Gastroesophageal sphincter (tissue), 4 donors: ENCODE data around the gene STX1B. TPM values are rescaled to one million over a fixed set of nuclear protein-coding genes. Genes with fewer than 3 reads are reported as not detected.

Experiments
- ATAC-seq: fragments of 150-250 bp; one replicate; pipeline ENCODE4 v1.9.1; 2016; ENCODE audit warnings: mild to moderate bottlenecking, moderate library complexity
- H3K27ac ChIP-seq, 4 donors: fragments of 200-600 bp; sonication (generic) in 3 of 4; 1 replicate in 3 of 4; 2 replicates in 1 of 4; pipeline ENCODE4 v1.5.1; 2016 to 2019
- H3K27me3 ChIP-seq: fragments of 200-600 bp; sonication (generic); one replicate; pipeline ENCODE4 v1.5.1; 2019
- H3K36me3 ChIP-seq, 2 donors: fragments of 200-600 bp; sonication (generic); one replicate each; pipeline ENCODE4 v1.5.1; 2019; ENCODE audit warnings: control low read depth in 1 of 2
- H3K4me1 ChIP-seq, 3 donors: fragments of 200-600 bp; sonication (generic); 1 replicate in 2 of 3; 2 replicates in 1 of 3; pipeline ENCODE4 v1.5.1; 2016 to 2019; ENCODE audit warnings: control low read depth in 2 of 3
- H3K4me3 ChIP-seq, 2 donors: fragments of 200-600 bp; sonication (generic); one replicate each; pipeline ENCODE4 v1.5.1; 2019; ENCODE audit warnings: mild to moderate bottlenecking in 1 of 2, moderate library complexity in 1 of 2
- H3K9me3 ChIP-seq, 3 donors: fragments of 200-600 bp; sonication (generic); one replicate each; pipeline ENCODE4 v1.5.1; 2017 to 2019; ENCODE audit warnings: control low read depth in 2 of 3
- EP300 ChIP-seq: sonication (generic); formaldehyde crosslinking; IDR thresholded peaks from one replicate; pipeline ENCODE4 v1.6.1; 2017; ENCODE audit warnings: antibody characterized with exemption, mild to moderate bottlenecking
- POLR2A ChIP-seq, 2 donors: fragments of 450-650 bp; IDR thresholded peaks; one replicate each; pipeline ENCODE4 v1.6.1; 2017; ENCODE audit warnings: antibody characterized with exemption in 2 of 2, mild to moderate bottlenecking in 2 of 2, moderate library complexity in 1 of 2
- POLR2AphosphoS5 ChIP-seq: sonication (generic); formaldehyde crosslinking; IDR thresholded peaks from one replicate; pipeline ENCODE4 v1.6.1; 2017; ENCODE audit warnings: antibody characterized with exemption
- WGBS, 2 donors: methylation state at CpG; one replicate each; pipeline ENCODE4 v1.1.5; 2018; ENCODE audit warnings: low coverage in 1 of 2; 5-methylcytosine and 5-hydroxymethylcytosine counted together
- total RNA-seq, 4 donors: library from RNA; depleted of rRNA; stranded (reverse); fragments of >200 nt; gene quantifications; one replicate each; pipeline ENCODE4 v1.1.0, GENCODE V29; 2016
- TF ChIP-seq, protein P1 (sequence below), 4 experiments: fragments of 200-600 bp in 2 of 4; fragments of 450-650 bp in 2 of 4; sonication (generic) in 1 of 4; IDR thresholded peaks; one replicate each; pipeline ENCODE4 v1.5.1; 2017 to 2019; ENCODE audit warnings: antibody characterized with exemption in 4 of 4, mild to moderate bottlenecking in 2 of 4, moderate library complexity in 2 of 4

STX1B gene
- total RNA-seq, 4 donors from 2014 or later: 0.54 to 3.3 (median 1.9) TPM; not detected in 1

DNA sequence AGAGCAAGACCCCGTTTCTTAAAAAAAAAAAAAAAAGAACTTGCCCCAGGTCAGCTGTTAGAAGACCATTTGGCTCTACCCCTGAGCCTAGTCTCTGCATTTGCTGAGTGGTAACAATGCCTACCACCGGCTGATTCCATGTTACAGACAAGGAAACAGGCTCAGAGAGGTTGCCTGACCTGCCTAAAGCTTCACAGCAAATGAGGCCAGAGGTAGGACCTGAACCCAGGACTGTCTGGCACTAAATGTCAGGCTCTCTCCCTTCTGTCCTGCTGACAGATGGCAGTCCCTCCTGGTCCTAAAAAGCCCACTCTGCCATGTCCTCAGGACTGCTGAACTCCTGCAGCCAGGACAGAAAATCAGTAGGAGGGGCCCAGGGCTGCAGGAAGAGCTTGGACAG is 5.8 kb downstream of the STX1B start:
- TF ChIP-seq, protein P1, sequence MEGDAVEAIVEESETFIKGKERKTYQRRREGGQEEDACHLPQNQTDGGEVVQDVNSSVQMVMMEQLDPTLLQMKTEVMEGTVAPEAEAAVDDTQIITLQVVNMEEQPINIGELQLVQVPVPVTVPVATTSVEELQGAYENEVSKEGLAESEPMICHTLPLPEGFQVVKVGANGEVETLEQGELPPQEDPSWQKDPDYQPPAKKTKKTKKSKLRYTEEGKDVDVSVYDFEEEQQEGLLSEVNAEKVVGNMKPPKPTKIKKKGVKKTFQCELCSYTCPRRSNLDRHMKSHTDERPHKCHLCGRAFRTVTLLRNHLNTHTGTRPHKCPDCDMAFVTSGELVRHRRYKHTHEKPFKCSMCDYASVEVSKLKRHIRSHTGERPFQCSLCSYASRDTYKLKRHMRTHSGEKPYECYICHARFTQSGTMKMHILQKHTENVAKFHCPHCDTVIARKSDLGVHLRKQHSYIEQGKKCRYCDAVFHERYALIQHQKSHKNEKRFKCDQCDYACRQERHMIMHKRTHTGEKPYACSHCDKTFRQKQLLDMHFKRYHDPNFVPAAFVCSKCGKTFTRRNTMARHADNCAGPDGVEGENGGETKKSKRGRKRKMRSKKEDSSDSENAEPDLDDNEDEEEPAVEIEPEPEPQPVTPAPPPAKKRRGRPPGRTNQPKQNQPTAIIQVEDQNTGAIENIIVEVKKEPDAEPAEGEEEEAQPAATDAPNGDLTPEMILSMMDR (IDR thresholded peaks at IDR 0.05): no peak
- TF ChIP-seq EP300: no peak
- no peak for TF ChIP-seq POLR2A (IDR thresholded peaks at IDR 0.05)
- TF ChIP-seq POLR2AphosphoS5: no peak
- H3K36me3 ChIP-seq: no peaks in the 10 kb centered on the region
- no peaks in the 10 kb centered on the region for H3K4me1 ChIP-seq
- ATAC-seq: no peak
- peaks cover 35% of the 10 kb centered on the region for H3K27me3 ChIP-seq
- H3K9me3 ChIP-seq: no peaks in the 10 kb centered on the region
- no peak overlapping the region for H3K4me3 ChIP-seq
- WGBS, 2 donors: 100% methylated on average over 1 of the region's 2 CpGs; no CpG with 5 or more reads in 1 of the 2 donors
- no peak overlapping the region for H3K27ac ChIP-seq

DNA sequence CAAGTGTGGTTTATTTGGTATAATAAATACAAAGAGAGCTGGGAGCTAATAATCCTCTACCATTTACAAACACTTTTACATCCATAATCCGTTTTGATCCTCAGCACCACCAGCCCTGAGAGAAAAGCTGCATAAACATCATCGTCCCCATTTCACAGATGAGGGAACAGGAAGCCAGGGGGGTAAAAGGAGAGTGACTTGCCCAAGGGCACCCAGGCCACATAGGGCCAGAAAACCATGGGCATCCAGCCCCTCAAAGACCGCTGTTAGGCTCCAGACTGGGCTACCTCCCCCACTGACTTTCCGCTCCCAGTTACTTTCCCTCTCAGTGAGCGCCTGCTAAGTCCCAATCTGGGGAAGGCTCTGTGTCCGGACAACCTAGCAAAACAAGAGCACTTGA is 6.7 kb downstream of the STX1B start:
- TF ChIP-seq POLR2A (IDR thresholded peaks at IDR 0.05) (no peak), POLR2AphosphoS5 (no peak), EP300 (no peak)
- TF ChIP-seq, protein P1 (IDR thresholded peaks at IDR 0.05): no peak
- Histone ChIP-seq H3K36me3 (no peaks in the 10 kb centered on the region), H3K4me1 (no peaks in the 10 kb centered on the region), H3K27ac (no peak overlapping the region), H3K4me3 (no peak overlapping the region), H3K27me3 (peaks cover 26% of the 10 kb centered on the region), H3K9me3 (no peaks in the 10 kb centered on the region)
- no peak for ATAC-seq
- 87 to 90% methylated on average over 6 of the region's 6 CpGs for WGBS, 2 donors

DNA sequence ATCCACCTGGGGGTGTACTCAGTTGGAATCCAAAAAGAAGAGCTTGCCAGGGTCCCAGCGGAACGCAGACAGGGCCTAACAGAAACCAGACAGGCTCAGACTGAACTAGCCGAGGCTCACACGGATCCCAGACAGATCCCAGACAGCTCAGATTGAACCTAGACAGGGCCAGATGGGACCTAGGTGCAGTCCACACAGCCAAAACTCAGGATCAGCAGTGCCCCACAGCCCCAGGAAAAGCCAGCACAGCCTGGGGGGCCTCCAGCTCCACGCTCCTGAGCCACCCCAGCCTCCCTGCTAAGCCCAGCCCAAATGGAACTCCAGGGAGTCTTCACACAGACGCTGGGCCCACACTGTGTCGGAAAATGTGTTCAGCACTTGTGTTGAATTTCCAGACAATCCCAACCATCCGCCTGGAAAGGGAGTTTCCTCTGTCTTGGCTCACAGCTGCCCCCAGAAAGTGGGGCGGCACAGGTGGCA is 7.5 kb downstream of the STX1B start:
- H3K27ac ChIP-seq: no peak overlapping the region
- peaks cover 0 to 2% (median under 1%) of the 10 kb centered on the region in 3 donors for H3K4me1 ChIP-seq
- no peaks in the 10 kb centered on the region for H3K36me3 ChIP-seq
- TF ChIP-seq, protein P1 (IDR thresholded peaks at IDR 0.05): no peak
- no peak for TF ChIP-seq EP300
- no peak for TF ChIP-seq POLR2AphosphoS5
- no peak for TF ChIP-seq POLR2A (IDR thresholded peaks at IDR 0.05)
- WGBS, 2 donors: 76% methylated on average over 2 of the region's 9 CpGs; no CpG with 5 or more reads in 1 of the 2 donors
- H3K4me3 ChIP-seq: no peak overlapping the region
- H3K9me3 ChIP-seq: no peaks in the 10 kb centered on the region
- H3K27me3 ChIP-seq: peaks cover 18% of the 10 kb centered on the region
- no peak for ATAC-seq

DNA sequence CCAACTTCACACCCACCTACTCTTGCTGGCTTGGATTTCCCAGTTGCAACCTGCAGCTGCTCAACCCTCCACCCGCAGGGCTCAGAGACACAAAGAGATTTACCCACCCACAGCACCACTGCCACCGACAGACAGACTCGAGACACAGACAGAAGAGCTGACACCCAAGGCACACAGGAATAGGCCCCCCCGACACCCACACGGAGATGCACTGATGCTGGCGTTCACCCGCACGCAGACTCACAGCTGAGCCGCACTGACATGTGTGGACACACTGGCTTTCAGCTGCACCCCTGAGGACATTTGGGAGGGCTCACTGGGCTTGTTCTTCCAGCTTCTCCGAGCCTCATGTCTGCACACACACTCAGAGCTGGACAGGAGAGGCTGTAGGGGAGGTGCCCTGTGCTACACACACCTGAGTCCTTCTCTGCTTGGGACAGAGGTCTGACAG is 8.2 kb downstream of the STX1B start:
- no peak overlapping the region for H3K27ac ChIP-seq
- no peak for ATAC-seq
- peaks cover 12% of the 10 kb centered on the region for H3K27me3 ChIP-seq
- H3K9me3 ChIP-seq: no peaks in the 10 kb centered on the region
- WGBS, 2 donors: no CpG with 5 or more reads among the region's 10 CpGs
- H3K36me3 ChIP-seq: no peaks in the 10 kb centered on the region
- no peak overlapping the region for H3K4me3 ChIP-seq
- H3K4me1 ChIP-seq: peaks cover 0 to 8% (median 6%) of the 10 kb centered on the region in 3 donors
- TF ChIP-seq, protein P1 (IDR thresholded peaks at IDR 0.05): no peak
- TF ChIP-seq EP300 (no peak), POLR2A (IDR thresholded peaks at IDR 0.05) (no peak)

DNA sequence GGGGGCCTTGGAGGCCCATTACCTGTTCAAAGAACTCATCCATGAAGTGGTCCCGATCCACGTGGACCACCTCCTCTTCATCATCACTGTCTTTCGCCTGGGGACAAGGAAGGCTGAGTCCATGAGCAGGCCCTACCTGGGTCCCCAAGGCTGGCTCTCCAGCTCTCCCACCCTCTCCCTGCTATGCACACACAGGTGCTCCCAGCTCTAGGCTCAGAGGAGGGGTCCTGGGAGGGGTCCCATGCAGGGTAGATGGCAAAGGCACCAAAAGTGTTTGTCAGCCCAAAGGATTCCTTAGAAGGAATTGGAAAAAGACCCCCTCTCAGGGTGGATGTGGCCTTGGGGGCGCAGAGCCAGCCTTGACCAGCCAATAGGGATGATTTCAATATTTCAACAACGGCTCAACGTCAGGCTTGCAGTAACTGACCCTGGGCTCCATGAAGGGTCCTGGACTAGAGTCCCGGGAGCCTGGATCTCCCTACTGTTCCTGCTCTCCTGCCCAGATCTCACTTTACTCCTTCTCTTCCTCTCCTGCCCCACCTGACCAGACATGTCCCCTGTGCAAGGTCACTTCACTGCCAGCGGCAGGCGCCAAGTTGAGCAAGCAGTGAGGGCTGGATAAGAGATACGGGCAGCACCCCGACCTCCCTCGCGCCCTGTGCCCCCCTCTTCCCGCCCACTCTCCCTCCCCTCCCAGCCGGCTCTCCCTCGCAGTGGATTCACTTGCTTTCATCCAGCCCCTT is 8.8 kb downstream of the STX1B start:
- ATAC-seq: no peak
- TF ChIP-seq EP300 (no peak), POLR2A (IDR thresholded peaks at IDR 0.05) (no peak), POLR2AphosphoS5 (no peak)
- TF ChIP-seq, protein P1 (IDR thresholded peaks at IDR 0.05): no peak
- Histone ChIP-seq H3K9me3 (no peaks in the 10 kb centered on the region), H3K4me3 (no peak overlapping the region), H3K4me1 (peaks cover 0 to 12% (median 9%) of the 10 kb centered on the region in 3 donors), H3K27ac (no peak overlapping the region), H3K27me3 (peaks cover 9% of the 10 kb centered on the region), H3K36me3 (no peaks in the 10 kb centered on the region)
- 33 to 57% methylated on average over 8 to 10 of the region's 16 CpGs for WGBS, 2 donors
